Ishikawa (cell line): ENCODE data around the gene ORMDL2.
A peak's percentile ranks its signal among the peaks of the same experiment; 100 is the strongest.

Source experiments
- CEBPB ChIP-seq: IDR thresholded peaks from 2 replicates; pipeline ENCODE4 v1.6.1; 2012
- EGR1 ChIP-seq: IDR thresholded peaks from 2 replicates; pipeline ENCODE4 v1.6.1; 2012
- TAF1 ChIP-seq: IDR thresholded peaks from 2 replicates; pipeline ENCODE4 v1.6.1; 2012; ENCODE audit warnings: low read depth, mild to moderate bottlenecking
- TCF12 ChIP-seq: IDR thresholded peaks from 2 replicates; pipeline ENCODE4 v1.6.1; 2012; ENCODE audit warnings: low read depth
- TEAD4 ChIP-seq: IDR thresholded peaks from 2 replicates; pipeline ENCODE4 v1.6.1; 2012
- ZBTB7A ChIP-seq: IDR thresholded peaks from 2 replicates; pipeline ENCODE4 v1.6.1; 2012; ENCODE audit warnings: low read depth
- TF ChIP-seq, protein P1 (sequence below): IDR thresholded peaks from 2 replicates; pipeline ENCODE4 v1.6.1; 2012
- TF ChIP-seq, protein P2 (sequence below): IDR thresholded peaks from 2 replicates; pipeline ENCODE4 v1.6.1; 2012

Gene ORMDL2

DNA sequence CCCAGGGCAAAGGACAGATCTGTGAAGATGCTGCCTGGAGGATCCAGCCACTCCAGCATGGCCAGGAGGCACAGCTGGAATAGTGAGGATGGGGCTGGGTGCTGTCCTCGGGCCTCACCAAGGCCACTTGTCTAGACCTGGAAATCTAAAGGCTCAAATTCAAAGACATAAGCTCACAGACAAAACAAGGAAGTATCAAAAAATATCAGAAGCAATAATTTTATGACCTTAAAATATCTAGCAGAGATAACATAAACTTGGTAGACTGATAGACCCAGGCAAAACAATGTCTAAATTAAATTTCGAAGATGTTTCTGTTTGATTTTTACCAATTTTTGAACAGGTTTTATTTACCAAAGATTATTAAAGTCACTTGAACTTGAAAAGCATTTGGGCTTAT, 47.5 kb downstream of the ORMDL2 start:
- TF ChIP-seq TAF1 (no peak), ZBTB7A (no peak), EGR1 (no peak), TEAD4 (no peak), TCF12 (no peak)
- TF ChIP-seq, protein P1, sequence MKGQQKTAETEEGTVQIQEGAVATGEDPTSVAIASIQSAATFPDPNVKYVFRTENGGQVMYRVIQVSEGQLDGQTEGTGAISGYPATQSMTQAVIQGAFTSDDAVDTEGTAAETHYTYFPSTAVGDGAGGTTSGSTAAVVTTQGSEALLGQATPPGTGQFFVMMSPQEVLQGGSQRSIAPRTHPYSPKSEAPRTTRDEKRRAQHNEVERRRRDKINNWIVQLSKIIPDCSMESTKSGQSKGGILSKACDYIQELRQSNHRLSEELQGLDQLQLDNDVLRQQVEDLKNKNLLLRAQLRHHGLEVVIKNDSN = no peak
- TF ChIP-seq, protein P2, sequence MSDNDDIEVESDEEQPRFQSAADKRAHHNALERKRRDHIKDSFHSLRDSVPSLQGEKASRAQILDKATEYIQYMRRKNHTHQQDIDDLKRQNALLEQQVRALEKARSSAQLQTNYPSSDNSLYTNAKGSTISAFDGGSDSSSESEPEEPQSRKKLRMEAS = no peak

DNA sequence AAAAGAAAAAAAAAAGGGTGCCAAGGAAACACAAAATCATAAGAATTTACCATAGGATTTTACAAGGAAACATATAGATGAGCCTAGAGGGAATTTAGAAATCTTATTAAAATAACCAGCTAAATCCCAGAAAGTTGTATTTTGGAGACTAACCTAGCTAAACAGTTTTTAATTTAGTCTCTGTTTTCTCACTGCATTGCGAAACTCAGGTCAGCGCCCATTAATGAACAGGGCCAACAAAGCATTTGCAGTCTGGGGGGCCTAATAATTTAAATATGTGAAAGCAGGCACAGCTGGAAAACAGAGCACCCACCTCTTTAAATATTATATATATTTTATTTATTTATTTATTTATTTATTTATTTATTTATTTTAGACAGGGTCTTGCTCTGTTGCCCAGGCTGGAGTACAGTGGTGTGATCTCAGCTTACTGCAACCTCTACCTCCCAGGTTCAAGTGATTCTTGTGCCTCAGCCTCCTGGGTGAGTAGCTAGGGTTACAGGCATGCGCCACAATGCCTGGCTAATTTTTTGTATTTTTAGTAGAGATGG, 48.7 kb downstream of the ORMDL2 start:
- TF ChIP-seq CEBPB = peak; percentile 57
